SK-N-SH treated with all-trans-retinoic acid at 6 μM for 48 hours (cell line): ENCODE measurements around the gene MAST4.

Source experiments
- ATAC-seq: fragments of 200-7000 bp; cut with Tn5 transposase; 3 replicates; pipeline ENCODE4 v1.9.1; 2020; ENCODE audit warnings: mild to moderate bottlenecking, moderate library complexity
- ARNTL ChIP-seq: fragments of 450-650 bp; formaldehyde crosslinking; IDR thresholded peaks from 2 replicates; pipeline ENCODE4 v1.5.0; 2020; ENCODE audit warnings: low read depth, mild to moderate bottlenecking, moderate library complexity, borderline replicate concordance
- BACH2 ChIP-seq: fragments of 250-450 bp; sonication (Bioruptor Pico); IDR thresholded peaks from 2 replicates; pipeline ENCODE4 v1.9.0; 2021; ENCODE audit warnings: mild to moderate bottlenecking, borderline replicate concordance
- CSDC2 ChIP-seq: fragments of 250-450 bp; sonication (Bioruptor Pico); IDR thresholded peaks from 2 replicates; pipeline ENCODE4 v1.5.0; 2020; ENCODE audit warnings: mild to moderate bottlenecking, moderate library complexity
- ESRRG ChIP-seq: fragments of 250-450 bp; sonication (Bioruptor Pico); IDR thresholded peaks from 2 replicates; pipeline ENCODE4 v1.6.1; 2021; ENCODE audit warnings: mild to moderate bottlenecking
- ISL1 ChIP-seq: fragments of 250-450 bp; sonication (Bioruptor Pico); IDR thresholded peaks from 2 replicates; pipeline ENCODE4 v2.1.2; 2022; ENCODE audit warnings: mild to moderate bottlenecking, moderate library complexity
- OSR1 ChIP-seq: fragments of 250-450 bp; sonication (Bioruptor Pico); IDR thresholded peaks from 2 replicates; pipeline ENCODE4 v1.8.0; 2022; ENCODE audit warnings: moderate library complexity, mild to moderate bottlenecking, inconsistent platforms
- RARB ChIP-seq: fragments of 250-450 bp; sonication (Bioruptor Pico); IDR thresholded peaks from 2 replicates; pipeline ENCODE4 v1.8.0; 2021; ENCODE audit warnings: mild to moderate bottlenecking, moderate library complexity
- SNAI2 ChIP-seq: fragments of 250-450 bp; sonication (Bioruptor Pico); IDR thresholded peaks from 2 replicates; pipeline ENCODE4 v1.5.0; 2020; ENCODE audit warnings: mild to moderate bottlenecking, moderate library complexity
- TCF4 ChIP-seq: fragments of 250-450 bp; sonication (Bioruptor Pico); IDR thresholded peaks from 2 replicates; pipeline ENCODE4 v1.8.0; 2021; ENCODE audit warnings: mild to moderate bottlenecking, moderate library complexity, borderline replicate concordance
- TOX ChIP-seq: fragments of 250-450 bp; sonication (Bioruptor Pico); IDR thresholded peaks from 2 replicates; pipeline ENCODE4 v1.8.0; 2021; ENCODE audit warnings: mild to moderate bottlenecking, moderate library complexity, borderline replicate concordance
- ZC3H10 ChIP-seq: fragments of 250-450 bp; sonication (Bioruptor Pico); IDR thresholded peaks from 2 replicates; pipeline ENCODE4 v1.5.1; 2021; ENCODE audit warnings: mild to moderate bottlenecking, moderate library complexity
- ZFP3 ChIP-seq: fragments of 250-450 bp; sonication (Bioruptor Pico); IDR thresholded peaks from 2 replicates; pipeline ENCODE4 v1.5.0; 2020; ENCODE audit warnings: mild to moderate bottlenecking, moderate library complexity
- ZFP30 ChIP-seq: fragments of 450-650 bp; formaldehyde crosslinking; IDR thresholded peaks from 2 replicates; pipeline ENCODE4 v1.5.0; 2022; ENCODE audit warnings: mild to moderate bottlenecking, moderate library complexity
- ZNF70 ChIP-seq: fragments of 450-650 bp; formaldehyde crosslinking; IDR thresholded peaks from 2 replicates; pipeline ENCODE4 v1.5.0; 2020; ENCODE audit warnings: mild to moderate bottlenecking, moderate library complexity
- ZNF8 ChIP-seq: fragments of 450-650 bp; formaldehyde crosslinking; IDR thresholded peaks from 2 replicates; pipeline ENCODE4 v1.5.0; 2020; ENCODE audit warnings: mild to moderate bottlenecking, moderate library complexity
- TF ChIP-seq, protein P1 (sequence below): fragments of 250-450 bp; sonication (Bioruptor Pico); IDR thresholded peaks from 2 replicates; pipeline ENCODE4 v1.8.0; 2020; ENCODE audit warnings: mild to moderate bottlenecking, moderate library complexity, borderline replicate concordance
- TF ChIP-seq, protein P2 (sequence below): fragments of 250-450 bp; sonication (Bioruptor Pico); IDR thresholded peaks from 2 replicates; pipeline ENCODE4 v1.8.0; 2021; ENCODE audit warnings: low read depth, mild to moderate bottlenecking, moderate library complexity, borderline replicate concordance
- TF ChIP-seq, protein P3 (sequence below): fragments of 250-450 bp; sonication (Bioruptor Pico); IDR thresholded peaks from 2 replicates; pipeline ENCODE4 v1.5.0; 2020; ENCODE audit warnings: mild to moderate bottlenecking, moderate library complexity
- TF ChIP-seq, protein P4 (sequence below): fragments of 250-450 bp; sonication (Bioruptor Pico); IDR thresholded peaks from 2 replicates; pipeline ENCODE4 v1.5.1; 2020; ENCODE audit warnings: low read depth, mild to moderate bottlenecking, moderate library complexity

Gene MAST4

DNA sequence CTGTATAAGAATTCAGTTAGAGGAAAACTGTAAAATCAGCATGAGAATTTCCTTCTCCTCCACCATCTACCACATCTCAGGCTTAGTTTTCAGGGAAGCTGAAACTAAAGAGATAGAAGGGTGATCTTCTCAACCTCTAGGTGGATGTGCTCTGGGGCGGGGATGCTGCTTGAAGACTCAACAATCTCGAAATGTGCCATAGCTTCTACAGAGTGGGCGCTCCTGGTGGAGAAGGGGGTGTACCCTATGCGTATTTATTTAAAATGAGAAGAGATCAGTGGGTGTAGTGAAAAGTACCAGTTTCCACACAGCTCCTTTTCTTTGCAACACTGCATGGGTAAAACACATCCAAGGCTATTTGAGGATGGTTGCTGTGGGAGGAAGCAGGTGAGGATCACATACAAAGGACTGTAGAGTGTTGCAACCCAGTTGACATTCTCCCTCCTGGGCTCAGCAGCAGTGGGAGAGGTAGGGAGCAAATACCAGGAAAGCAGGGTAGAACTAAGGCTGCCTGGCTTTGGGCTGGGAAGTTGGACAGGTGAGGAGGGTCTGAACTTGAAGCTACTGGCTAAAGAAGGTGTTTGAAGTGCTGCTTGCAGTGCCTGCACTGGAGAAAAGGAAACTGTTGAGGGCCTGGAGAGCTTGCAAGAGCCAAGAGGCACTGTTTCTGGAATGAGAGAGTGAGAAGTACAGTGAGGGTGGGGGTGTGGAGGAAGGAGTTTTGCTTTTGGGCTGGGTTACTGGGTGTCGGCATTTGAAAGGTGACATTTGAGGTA is 73.1 kb downstream of the MAST4 start:
- no peak for TF ChIP-seq ZFP3
- TF ChIP-seq ISL1 (CRISPR knock-in tag) = no peak
- TF ChIP-seq CSDC2 (CRISPR knock-in tag) = no peak
- TF ChIP-seq, protein P1, sequence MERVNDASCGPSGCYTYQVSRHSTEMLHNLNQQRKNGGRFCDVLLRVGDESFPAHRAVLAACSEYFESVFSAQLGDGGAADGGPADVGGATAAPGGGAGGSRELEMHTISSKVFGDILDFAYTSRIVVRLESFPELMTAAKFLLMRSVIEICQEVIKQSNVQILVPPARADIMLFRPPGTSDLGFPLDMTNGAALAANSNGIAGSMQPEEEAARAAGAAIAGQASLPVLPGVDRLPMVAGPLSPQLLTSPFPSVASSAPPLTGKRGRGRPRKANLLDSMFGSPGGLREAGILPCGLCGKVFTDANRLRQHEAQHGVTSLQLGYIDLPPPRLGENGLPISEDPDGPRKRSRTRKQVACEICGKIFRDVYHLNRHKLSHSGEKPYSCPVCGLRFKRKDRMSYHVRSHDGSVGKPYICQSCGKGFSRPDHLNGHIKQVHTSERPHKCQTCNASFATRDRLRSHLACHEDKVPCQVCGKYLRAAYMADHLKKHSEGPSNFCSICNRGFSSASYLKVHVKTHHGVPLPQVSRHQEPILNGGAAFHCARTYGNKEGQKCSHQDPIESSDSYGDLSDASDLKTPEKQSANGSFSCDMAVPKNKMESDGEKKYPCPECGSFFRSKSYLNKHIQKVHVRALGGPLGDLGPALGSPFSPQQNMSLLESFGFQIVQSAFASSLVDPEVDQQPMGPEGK (CRISPR knock-in tag) = no peak
- TF ChIP-seq, protein P2, sequence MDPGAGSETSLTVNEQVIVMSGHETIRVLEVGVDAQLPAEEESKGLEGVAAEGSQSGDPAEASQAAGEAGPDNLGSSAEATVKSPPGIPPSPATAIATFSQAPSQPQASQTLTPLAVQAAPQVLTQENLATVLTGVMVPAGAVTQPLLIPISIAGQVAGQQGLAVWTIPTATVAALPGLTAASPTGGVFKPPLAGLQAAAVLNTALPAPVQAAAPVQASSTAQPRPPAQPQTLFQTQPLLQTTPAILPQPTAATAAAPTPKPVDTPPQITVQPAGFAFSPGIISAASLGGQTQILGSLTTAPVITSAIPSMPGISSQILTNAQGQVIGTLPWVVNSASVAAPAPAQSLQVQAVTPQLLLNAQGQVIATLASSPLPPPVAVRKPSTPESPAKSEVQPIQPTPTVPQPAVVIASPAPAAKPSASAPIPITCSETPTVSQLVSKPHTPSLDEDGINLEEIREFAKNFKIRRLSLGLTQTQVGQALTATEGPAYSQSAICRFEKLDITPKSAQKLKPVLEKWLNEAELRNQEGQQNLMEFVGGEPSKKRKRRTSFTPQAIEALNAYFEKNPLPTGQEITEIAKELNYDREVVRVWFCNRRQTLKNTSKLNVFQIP (CRISPR knock-in tag) = no peak
- TF ChIP-seq RARB (CRISPR knock-in tag) = no peak
- no peak for TF ChIP-seq OSR1
- TF ChIP-seq ZFP30 = no peak
- ATAC-seq = no peak

DNA sequence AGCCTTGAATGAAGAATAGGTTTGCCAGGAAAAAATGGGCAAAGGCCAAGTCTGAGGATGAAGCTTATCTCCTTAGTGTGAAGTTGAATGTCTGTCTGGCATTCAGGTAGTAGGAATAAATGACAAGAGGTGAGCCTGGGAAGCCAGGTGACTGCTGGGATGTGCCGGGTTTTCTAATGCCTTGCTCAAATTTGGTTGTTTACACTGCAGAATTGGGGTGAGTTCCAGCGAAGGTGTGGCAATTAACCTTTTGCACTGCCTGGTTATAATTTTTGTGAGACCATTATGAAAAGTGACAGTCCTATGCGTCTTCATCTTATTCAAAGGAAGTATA is 73.6 kb downstream of the MAST4 start:
- no peak for ATAC-seq
- TF ChIP-seq BACH2 (CRISPR knock-in tag) (no peak), ARNTL (CRISPR knock-in tag) (no peak), ZNF70 (CRISPR knock-in tag) (no peak), ZFP30 (no peak), OSR1 (no peak), ZNF8 (CRISPR knock-in tag) (no peak), ZC3H10 (CRISPR knock-in tag) (no peak), RARB (CRISPR knock-in tag) (no peak), ZFP3 (no peak)
- TF ChIP-seq, protein P1 (CRISPR knock-in tag) = no peak

DNA sequence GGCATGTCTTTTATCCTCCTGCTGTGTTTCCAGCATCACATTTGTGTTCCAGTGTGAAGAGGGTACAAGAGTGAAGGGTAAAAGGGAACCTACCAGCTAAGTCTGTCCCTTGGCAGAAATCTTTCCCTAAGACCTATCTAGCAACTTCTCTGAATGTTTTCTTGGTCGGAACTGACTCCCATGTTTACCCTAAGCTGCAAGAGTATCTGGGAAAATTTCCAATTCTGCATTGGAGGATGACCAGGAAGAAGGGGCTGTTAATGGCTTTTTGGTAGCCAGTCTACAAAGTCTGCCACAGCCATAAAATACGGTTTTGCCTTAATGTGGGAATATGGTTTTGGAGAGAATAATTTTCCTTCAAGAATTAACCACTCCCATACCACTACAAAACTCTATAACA is 75.1 kb downstream of the MAST4 start:
- TF ChIP-seq SNAI2 (CRISPR knock-in tag) (no peak), ZFP30 (no peak), ZNF8 (CRISPR knock-in tag) (no peak), BACH2 (CRISPR knock-in tag) (no peak), ESRRG (no peak), TCF4 (CRISPR knock-in tag) (no peak), ZFP3 (no peak), ARNTL (CRISPR knock-in tag) (no peak), ZC3H10 (CRISPR knock-in tag) (no peak), TOX (CRISPR knock-in tag) (no peak)
- TF ChIP-seq, protein P2 (CRISPR knock-in tag) = no peak
- TF ChIP-seq, protein P3, sequence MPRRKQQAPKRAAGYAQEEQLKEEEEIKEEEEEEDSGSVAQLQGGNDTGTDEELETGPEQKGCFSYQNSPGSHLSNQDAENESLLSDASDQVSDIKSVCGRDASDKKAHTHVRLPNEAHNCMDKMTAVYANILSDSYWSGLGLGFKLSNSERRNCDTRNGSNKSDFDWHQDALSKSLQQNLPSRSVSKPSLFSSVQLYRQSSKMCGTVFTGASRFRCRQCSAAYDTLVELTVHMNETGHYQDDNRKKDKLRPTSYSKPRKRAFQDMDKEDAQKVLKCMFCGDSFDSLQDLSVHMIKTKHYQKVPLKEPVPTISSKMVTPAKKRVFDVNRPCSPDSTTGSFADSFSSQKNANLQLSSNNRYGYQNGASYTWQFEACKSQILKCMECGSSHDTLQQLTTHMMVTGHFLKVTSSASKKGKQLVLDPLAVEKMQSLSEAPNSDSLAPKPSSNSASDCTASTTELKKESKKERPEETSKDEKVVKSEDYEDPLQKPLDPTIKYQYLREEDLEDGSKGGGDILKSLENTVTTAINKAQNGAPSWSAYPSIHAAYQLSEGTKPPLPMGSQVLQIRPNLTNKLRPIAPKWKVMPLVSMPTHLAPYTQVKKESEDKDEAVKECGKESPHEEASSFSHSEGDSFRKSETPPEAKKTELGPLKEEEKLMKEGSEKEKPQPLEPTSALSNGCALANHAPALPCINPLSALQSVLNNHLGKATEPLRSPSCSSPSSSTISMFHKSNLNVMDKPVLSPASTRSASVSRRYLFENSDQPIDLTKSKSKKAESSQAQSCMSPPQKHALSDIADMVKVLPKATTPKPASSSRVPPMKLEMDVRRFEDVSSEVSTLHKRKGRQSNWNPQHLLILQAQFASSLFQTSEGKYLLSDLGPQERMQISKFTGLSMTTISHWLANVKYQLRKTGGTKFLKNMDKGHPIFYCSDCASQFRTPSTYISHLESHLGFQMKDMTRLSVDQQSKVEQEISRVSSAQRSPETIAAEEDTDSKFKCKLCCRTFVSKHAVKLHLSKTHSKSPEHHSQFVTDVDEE (CRISPR knock-in tag) = no peak
- TF ChIP-seq, protein P4, sequence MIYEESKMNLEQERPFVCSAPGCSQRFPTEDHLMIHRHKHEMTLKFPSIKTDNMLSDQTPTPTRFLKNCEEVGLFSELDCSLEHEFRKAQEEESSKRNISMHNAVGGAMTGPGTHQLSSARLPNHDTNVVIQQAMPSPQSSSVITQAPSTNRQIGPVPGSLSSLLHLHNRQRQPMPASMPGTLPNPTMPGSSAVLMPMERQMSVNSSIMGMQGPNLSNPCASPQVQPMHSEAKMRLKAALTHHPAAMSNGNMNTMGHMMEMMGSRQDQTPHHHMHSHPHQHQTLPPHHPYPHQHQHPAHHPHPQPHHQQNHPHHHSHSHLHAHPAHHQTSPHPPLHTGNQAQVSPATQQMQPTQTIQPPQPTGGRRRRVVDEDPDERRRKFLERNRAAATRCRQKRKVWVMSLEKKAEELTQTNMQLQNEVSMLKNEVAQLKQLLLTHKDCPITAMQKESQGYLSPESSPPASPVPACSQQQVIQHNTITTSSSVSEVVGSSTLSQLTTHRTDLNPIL (CRISPR knock-in tag) = no peak
- TF ChIP-seq, all 23 proteins: peak for 0
- ATAC-seq = no peak
